LNCAP (cell line): ENCODE measurements around the gene MEF2A.

Experiments used
- TF ChIP-seq, protein P1 (sequence below): fragments of 450-650 bp; IDR thresholded peaks from 2 replicates; pipeline ENCODE4 v1.5.1; 2017; ENCODE audit warnings: mild to moderate bottlenecking

Gene MEF2A

GRCh38 chr15:99538261-99538660, 27.5 kb upstream of the MEF2A start:
- TF ChIP-seq, protein P1, sequence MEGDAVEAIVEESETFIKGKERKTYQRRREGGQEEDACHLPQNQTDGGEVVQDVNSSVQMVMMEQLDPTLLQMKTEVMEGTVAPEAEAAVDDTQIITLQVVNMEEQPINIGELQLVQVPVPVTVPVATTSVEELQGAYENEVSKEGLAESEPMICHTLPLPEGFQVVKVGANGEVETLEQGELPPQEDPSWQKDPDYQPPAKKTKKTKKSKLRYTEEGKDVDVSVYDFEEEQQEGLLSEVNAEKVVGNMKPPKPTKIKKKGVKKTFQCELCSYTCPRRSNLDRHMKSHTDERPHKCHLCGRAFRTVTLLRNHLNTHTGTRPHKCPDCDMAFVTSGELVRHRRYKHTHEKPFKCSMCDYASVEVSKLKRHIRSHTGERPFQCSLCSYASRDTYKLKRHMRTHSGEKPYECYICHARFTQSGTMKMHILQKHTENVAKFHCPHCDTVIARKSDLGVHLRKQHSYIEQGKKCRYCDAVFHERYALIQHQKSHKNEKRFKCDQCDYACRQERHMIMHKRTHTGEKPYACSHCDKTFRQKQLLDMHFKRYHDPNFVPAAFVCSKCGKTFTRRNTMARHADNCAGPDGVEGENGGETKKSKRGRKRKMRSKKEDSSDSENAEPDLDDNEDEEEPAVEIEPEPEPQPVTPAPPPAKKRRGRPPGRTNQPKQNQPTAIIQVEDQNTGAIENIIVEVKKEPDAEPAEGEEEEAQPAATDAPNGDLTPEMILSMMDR, result no peak

GRCh38 chr15:99542828-99543227, 23.0 kb upstream of the MEF2A start:
- TF ChIP-seq, protein P1, result no peak

GRCh38 chr15:99545605-99546004, 20.2 kb upstream of the MEF2A start:
- TF ChIP-seq, protein P1, result no peak

DNA sequence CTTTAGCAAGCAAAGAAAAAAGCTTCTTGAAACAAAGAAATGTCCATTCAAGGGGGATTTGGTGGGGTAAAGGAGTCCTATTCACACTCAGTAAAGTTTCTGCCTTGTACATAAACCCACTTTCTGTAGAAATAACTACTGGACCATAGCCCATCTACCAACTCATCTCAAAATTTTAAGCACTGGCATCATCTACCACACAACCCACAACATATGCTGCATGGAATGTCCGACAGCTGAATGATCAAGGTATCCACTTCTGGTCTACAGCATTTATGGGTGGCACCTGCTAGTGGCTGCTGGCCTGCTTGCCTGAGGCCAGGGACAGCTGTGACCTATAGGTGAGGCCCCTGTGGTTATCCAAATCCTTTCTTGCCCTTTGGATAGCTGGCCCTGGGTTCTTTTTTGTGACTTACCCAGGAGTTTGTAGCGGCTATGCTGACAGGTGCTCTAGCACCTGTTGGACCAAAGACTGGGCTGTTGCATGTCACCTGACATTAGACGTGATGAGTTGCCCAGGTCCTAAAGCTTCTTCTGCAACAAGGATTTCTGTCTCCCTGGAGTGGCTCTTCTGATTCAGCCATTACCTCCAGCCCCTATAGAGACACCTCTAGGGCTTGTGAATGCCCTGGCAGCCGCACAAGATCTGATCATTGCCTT, 19.2 kb upstream of the MEF2A start:
- TF ChIP-seq, protein P1, result no peak

- TF ChIP-seq, protein P1, result no peak
These were observed 18.3 kb upstream of the MEF2A start for GRCh38 chr15:99547517-99547916.

GRCh38 chr15:99550077-99550476, 15.7 kb upstream of the MEF2A start:
- TF ChIP-seq, protein P1, result no peak

GRCh38 chr15:99552111-99552510, 13.7 kb upstream of the MEF2A start:
- TF ChIP-seq, protein P1, result no peak

GRCh38 chr15:99554880-99555488, 10.8 kb upstream of the MEF2A start:
- TF ChIP-seq, protein P1, result no peak
